Esophagus squamous epithelium (tissue), 5 donors: ENCODE data around the gene RHOG. TPM values are rescaled to one million over a fixed set of nuclear protein-coding genes. Genes with fewer than 3 reads are reported as not detected.

Experiments
- DNase-seq: peaks from one replicate; lab custom pipeline; 2025; lab: John Stamatoyannopoulos, UW
- H3K27ac ChIP-seq, 4 donors: fragments of 200-600 bp; sonication (generic); one replicate each; pipeline ENCODE4 v1.5.1; 2016 to 2019; ENCODE audit warnings: mild to moderate bottlenecking in 1 of 4
- H3K27me3 ChIP-seq, 4 donors: fragments of 200-600 bp; sonication (generic); 1 replicate in 3 of 4; 2 replicates in 1 of 4; pipeline versions ENCODE4 v1.5.1 to v1.6.0; 2017 to 2021; ENCODE audit warnings: antibody characterized with exemption in 1 of 4
- H3K36me3 ChIP-seq, 3 donors: fragments of 200-600 bp; sonication (generic); one replicate each; pipeline ENCODE4 v1.5.1; 2016 to 2019
- H3K4me1 ChIP-seq, 3 donors: fragments of 200-600 bp; sonication (generic); one replicate each; pipeline ENCODE4 v1.5.1; 2017 to 2019
- H3K4me3 ChIP-seq, 4 donors: fragments of 200-600 bp; sonication (generic); 1 replicate in 3 of 4; 2 replicates in 1 of 4; pipeline ENCODE4 v1.5.1; 2016 to 2019; ENCODE audit warnings: mild to moderate bottlenecking in 2 of 4, moderate library complexity in 1 of 4
- H3K9me3 ChIP-seq, 3 donors: fragments of 200-600 bp; sonication (generic); one replicate each; pipeline ENCODE4 v1.5.1; 2016 to 2019
- CTCF ChIP-seq, 6 experiments: fragments of 450-650 bp in 4 of 6; fragments of 200-600 bp in 2 of 6; sonication (generic) in 2 of 6; IDR thresholded peaks; one replicate each; pipeline ENCODE4 v1.5.1; 2016 to 2019; ENCODE audit warnings: antibody characterized with exemption in 6 of 6, mild to moderate bottlenecking in 4 of 6, moderate library complexity in 4 of 6
- POLR2A ChIP-seq, 4 donors: fragments of 450-650 bp; IDR thresholded peaks; one replicate each; pipeline ENCODE4 v1.6.1; 2017; ENCODE audit warnings: antibody characterized with exemption in 4 of 4, mild to moderate bottlenecking in 4 of 4, moderate library complexity in 3 of 4
- WGBS, 2 donors: methylation state at CpG; one replicate each; pipeline ENCODE4 v1.1.5; 2018; 5-methylcytosine and 5-hydroxymethylcytosine counted together
- intact Hi-C: fragments of 100-400 bp; cut with DNase I; formaldehyde crosslinking; loops from one replicate; pipeline ENCODE4 v1.15.0; 2022
- total RNA-seq, 4 donors: library from RNA; depleted of rRNA; stranded (reverse); fragments of >200 nt; gene quantifications; one replicate each; pipeline ENCODE4 v1.1.0, GENCODE V29; 2016
- donor health status: DM: yes; HTN: yes; CAD: no.

Gene RHOG
- total RNA-seq, 4 donors from 2014 or later: 51.6 to 84.5 (median 72.7) TPM

- Histone ChIP-seq H3K4me1 (peaks cover 0 to 23% (median 5%) of the 10 kb centered on the region in 3 donors), H3K27me3 (no peaks in the 10 kb centered on the region), H3K27ac (no peak overlapping the region), H3K36me3 (peaks cover 4 to 81% (median 33%) of the 10 kb centered on the region in 3 donors), H3K9me3 (no peaks in the 10 kb centered on the region), H3K4me3 (no peak overlapping the region)
- 60 to 89% methylated on average over 1 to 3 of the region's 3 CpGs for WGBS, 2 donors
- DNase-seq: no peak
- intact Hi-C loops: no loop called here
- TF ChIP-seq POLR2A (IDR thresholded peaks at IDR 0.05): no peak
- TF ChIP-seq CTCF (IDR thresholded peaks at IDR 0.05): no peak
These were observed 14.0 kb downstream of the RHOG start for GRCh38 chr11:3826721-3827120.

GRCh38 chr11:3825473-3826154 is 15.1 kb downstream of the RHOG start:
- H3K27ac ChIP-seq: no peak overlapping the region
- 58 to 63% methylated on average over 4 to 5 of the region's 8 CpGs for WGBS, 2 donors
- intact Hi-C loops: no loop called here
- H3K27me3 ChIP-seq: no peaks in the 10 kb centered on the region
- no peak for DNase-seq
- peaks cover 4 to 70% (median 33%) of the 10 kb centered on the region in 3 donors for H3K36me3 ChIP-seq
- peaks cover 0 to 14% (median 0%) of the 10 kb centered on the region in 3 donors for H3K4me1 ChIP-seq
- no peak overlapping the region for H3K4me3 ChIP-seq
- TF ChIP-seq CTCF (IDR thresholded peaks at IDR 0.05) (no peak), POLR2A (IDR thresholded peaks at IDR 0.05) (no peak)
- no peaks in the 10 kb centered on the region for H3K9me3 ChIP-seq

GRCh38 chr11:3824714-3825472 is 15.9 kb downstream of the RHOG start:
- Histone ChIP-seq H3K27me3 (no peaks in the 10 kb centered on the region), H3K27ac (no peak overlapping the region), H3K9me3 (no peaks in the 10 kb centered on the region), H3K4me1 (peaks cover 0 to 15% (median 0%) of the 10 kb centered on the region in 3 donors), H3K36me3 (peaks cover 4 to 62% (median 33%) of the 10 kb centered on the region in 3 donors), H3K4me3 (no peak overlapping the region)
- intact Hi-C loops: no loop called here
- TF ChIP-seq CTCF (IDR thresholded peaks at IDR 0.05): peak; percentile 42 to 73 (median 59)
- TF ChIP-seq POLR2A (IDR thresholded peaks at IDR 0.05): no peak
- DNase-seq: no peak
- WGBS, 2 donors: 73 to 76% methylated on average over 13 to 15 of the region's 18 CpGs

GRCh38 chr11:3823762-3824506 is 16.8 kb downstream of the RHOG start:
- H3K27me3 ChIP-seq: no peaks in the 10 kb centered on the region

More at GRCh38 chr11:3823762-3824506, 16.8 kb downstream of the RHOG start:
- DNase-seq: no peak
- no peak overlapping the region for H3K27ac ChIP-seq
- no peaks in the 10 kb centered on the region for H3K9me3 ChIP-seq
- 91 to 93% methylated on average over 24 to 26 of the region's 30 CpGs for WGBS, 2 donors
- TF ChIP-seq POLR2A (IDR thresholded peaks at IDR 0.05) (no peak), CTCF (IDR thresholded peaks at IDR 0.05) (no peak)
- intact Hi-C loops: no loop called here
- H3K4me3 ChIP-seq: no peak overlapping the region
- peaks cover 0 to 17% (median 0%) of the 10 kb centered on the region in 3 donors for H3K4me1 ChIP-seq
- H3K36me3 ChIP-seq: peaks cover 4 to 53% (median 26%) of the 10 kb centered on the region in 3 donors
